Measurements from ENCODE around the gene CYB5R3.

DNA sequence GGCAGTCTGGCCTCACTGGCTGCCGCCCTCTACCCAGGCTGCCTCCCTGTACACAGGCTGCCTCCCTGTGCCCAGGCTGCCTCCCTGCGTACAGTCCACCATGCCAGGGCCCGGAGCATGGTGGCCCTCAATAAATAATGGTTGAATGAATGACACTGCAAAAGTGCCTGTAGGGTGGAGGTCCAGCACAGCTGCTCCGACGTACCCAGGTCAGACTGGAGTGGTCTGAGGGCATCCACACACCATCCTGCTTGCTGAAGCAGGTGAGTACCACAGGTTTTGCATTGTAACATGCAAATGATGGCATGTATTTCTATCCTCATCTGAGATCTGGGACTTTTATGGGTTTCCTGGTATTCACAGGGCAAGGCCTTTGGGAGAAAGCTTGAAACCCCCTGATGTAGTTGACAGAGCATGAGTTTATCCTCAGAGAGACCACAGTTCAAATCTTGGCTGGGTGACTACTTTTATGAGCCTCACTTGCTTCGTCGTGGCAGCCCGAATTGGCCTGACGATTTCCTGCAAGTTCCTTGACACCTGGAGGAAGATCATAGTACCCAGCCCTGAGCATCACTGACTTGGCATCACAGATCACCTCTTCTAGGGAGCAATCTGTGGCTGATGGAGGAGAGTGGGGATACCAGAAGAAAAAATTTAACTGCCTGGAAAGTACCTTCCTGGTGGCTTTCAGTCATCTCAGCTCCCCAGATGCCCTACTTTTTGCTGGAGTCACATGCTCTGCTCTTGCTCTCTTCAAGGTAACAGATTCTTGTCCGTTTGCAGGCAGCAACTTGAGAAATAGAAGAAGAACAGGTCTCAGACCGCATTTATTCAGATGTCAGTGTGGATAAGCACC is 16.0 kb upstream of the CYB5R3 start:
- TF ChIP-seq, protein P1, sequence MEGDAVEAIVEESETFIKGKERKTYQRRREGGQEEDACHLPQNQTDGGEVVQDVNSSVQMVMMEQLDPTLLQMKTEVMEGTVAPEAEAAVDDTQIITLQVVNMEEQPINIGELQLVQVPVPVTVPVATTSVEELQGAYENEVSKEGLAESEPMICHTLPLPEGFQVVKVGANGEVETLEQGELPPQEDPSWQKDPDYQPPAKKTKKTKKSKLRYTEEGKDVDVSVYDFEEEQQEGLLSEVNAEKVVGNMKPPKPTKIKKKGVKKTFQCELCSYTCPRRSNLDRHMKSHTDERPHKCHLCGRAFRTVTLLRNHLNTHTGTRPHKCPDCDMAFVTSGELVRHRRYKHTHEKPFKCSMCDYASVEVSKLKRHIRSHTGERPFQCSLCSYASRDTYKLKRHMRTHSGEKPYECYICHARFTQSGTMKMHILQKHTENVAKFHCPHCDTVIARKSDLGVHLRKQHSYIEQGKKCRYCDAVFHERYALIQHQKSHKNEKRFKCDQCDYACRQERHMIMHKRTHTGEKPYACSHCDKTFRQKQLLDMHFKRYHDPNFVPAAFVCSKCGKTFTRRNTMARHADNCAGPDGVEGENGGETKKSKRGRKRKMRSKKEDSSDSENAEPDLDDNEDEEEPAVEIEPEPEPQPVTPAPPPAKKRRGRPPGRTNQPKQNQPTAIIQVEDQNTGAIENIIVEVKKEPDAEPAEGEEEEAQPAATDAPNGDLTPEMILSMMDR (IDR thresholded peaks at IDR 0.05; ENCODE audit: low read depth, low read length, missing input control): no peak
- TF ChIP-seq RAD21 (IDR thresholded peaks at IDR 0.05) (no peak), GABPA (IDR thresholded peaks at IDR 0.05 in 1 of 2, conservative IDR thresholded peaks at IDR 0.05 in 1 of 2) (no peak), HNF4G (IDR thresholded peaks at IDR 0.05) (no peak), JUND (IDR thresholded peaks at IDR 0.05) (no peak), SP1 (IDR thresholded peaks at IDR 0.05) (no peak), YY1 (IDR thresholded peaks at IDR 0.05) (no peak), TAF1 (conservative IDR thresholded peaks at IDR 0.05) (no peak), NR2F2 (IDR thresholded peaks at IDR 0.05) (no peak), EGR1 (IDR thresholded peaks at IDR 0.05; ENCODE audit: low read depth in 2 of 2) (no peak)
- TF ChIP-seq, protein P2, sequence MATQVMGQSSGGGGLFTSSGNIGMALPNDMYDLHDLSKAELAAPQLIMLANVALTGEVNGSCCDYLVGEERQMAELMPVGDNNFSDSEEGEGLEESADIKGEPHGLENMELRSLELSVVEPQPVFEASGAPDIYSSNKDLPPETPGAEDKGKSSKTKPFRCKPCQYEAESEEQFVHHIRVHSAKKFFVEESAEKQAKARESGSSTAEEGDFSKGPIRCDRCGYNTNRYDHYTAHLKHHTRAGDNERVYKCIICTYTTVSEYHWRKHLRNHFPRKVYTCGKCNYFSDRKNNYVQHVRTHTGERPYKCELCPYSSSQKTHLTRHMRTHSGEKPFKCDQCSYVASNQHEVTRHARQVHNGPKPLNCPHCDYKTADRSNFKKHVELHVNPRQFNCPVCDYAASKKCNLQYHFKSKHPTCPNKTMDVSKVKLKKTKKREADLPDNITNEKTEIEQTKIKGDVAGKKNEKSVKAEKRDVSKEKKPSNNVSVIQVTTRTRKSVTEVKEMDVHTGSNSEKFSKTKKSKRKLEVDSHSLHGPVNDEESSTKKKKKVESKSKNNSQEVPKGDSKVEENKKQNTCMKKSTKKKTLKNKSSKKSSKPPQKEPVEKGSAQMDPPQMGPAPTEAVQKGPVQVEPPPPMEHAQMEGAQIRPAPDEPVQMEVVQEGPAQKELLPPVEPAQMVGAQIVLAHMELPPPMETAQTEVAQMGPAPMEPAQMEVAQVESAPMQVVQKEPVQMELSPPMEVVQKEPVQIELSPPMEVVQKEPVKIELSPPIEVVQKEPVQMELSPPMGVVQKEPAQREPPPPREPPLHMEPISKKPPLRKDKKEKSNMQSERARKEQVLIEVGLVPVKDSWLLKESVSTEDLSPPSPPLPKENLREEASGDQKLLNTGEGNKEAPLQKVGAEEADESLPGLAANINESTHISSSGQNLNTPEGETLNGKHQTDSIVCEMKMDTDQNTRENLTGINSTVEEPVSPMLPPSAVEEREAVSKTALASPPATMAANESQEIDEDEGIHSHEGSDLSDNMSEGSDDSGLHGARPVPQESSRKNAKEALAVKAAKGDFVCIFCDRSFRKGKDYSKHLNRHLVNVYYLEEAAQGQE (IDR thresholded peaks at IDR 0.05): no peak
- TF ChIP-seq, protein P3, sequence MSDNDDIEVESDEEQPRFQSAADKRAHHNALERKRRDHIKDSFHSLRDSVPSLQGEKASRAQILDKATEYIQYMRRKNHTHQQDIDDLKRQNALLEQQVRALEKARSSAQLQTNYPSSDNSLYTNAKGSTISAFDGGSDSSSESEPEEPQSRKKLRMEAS (IDR thresholded peaks at IDR 0.05): no peak
- TF ChIP-seq, protein P4, sequence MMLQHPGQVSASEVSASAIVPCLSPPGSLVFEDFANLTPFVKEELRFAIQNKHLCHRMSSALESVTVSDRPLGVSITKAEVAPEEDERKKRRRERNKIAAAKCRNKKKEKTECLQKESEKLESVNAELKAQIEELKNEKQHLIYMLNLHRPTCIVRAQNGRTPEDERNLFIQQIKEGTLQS (IDR thresholded peaks at IDR 0.05): no peak
- TF ChIP-seq, protein P5, sequence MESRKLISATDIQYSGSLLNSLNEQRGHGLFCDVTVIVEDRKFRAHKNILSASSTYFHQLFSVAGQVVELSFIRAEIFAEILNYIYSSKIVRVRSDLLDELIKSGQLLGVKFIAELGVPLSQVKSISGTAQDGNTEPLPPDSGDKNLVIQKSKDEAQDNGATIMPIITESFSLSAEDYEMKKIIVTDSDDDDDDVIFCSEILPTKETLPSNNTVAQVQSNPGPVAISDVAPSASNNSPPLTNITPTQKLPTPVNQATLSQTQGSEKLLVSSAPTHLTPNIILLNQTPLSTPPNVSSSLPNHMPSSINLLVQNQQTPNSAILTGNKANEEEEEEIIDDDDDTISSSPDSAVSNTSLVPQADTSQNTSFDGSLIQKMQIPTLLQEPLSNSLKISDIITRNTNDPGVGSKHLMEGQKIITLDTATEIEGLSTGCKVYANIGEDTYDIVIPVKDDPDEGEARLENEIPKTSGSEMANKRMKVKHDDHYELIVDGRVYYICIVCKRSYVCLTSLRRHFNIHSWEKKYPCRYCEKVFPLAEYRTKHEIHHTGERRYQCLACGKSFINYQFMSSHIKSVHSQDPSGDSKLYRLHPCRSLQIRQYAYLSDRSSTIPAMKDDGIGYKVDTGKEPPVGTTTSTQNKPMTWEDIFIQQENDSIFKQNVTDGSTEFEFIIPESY (IDR thresholded peaks at IDR 0.05): no peak

All from liver (tissue), 3 donors.